NCI-H2029 (cell line): ENCODE measurements around the gene TRMT61A.

Experiments used
- DNase-seq: peaks from one replicate; lab custom pipeline; 2025; lab: John Stamatoyannopoulos, UW

TRMT61A gene

DNA sequence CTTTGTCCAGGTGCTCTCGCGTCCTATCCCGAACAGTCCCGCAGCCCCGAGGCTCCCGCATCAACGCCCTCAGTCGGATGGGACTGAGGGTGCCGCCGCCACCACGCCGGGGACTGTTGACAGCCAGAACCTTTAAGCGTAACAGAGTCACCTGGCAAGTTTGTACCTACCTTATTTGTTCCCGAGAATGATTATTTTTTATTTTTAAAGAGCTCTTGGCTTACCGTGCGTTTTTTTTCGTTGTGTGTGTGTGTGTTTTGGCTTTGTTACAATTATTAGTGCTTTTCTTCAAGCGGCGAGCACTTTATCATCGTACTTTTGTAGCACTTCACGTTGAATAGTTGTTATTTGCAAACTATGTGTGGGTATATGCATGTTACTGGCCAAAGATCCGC lies 34.2 kb downstream of the TRMT61A start:
- no peak for DNase-seq

DNA sequence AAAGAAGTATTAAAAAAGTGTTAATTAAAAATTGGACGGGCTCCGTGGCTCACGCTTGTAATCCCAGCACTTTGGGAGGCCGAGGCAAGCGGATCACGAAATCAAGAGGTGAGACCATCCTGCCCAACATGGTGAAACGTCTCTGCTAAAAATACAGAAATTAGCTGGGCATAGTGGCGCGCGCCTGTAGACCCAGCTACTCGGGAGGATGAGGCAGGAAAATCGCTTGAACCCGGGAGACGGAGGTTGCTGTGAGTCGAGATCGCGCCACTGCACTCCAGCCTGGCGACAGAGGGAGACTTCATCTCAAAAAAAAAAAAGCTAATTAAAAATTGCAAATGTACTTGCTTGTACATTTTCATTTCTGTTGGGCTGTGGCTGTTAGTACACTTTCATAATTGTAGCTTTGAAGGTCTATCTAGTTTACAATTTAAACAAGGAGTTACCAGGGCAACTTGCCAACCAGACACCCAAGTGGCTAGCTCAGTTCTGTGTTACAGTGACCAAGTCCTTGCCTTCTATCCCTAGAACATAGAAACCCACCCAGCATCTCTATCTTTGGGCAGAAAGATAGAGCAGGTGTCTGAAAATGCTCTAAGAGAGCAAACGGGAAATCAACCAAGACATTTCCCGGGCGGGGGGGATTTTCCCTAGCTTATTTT lies 35.0 kb downstream of the TRMT61A start:
- DNase-seq = no peak

DNA sequence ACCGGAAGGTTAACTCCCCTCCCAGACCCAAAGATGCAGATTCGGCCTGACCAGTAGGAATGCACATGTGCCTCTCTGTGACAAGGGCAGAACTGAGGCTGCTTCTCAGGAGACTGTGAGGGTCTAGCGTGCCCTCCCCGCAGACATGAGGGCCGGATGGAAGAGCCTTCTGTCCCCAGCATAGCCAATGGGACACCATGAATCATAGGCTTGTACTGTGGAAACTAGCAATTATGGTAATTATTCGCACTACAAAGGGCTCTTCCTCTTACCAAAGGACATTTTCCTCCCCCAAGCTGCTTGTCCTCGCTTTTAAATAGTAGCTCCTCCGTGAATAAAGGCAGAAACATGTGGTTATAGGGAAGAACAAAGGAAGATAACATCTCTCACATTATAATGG lies 40.0 kb downstream of the TRMT61A start:
- no peak for DNase-seq

DNA sequence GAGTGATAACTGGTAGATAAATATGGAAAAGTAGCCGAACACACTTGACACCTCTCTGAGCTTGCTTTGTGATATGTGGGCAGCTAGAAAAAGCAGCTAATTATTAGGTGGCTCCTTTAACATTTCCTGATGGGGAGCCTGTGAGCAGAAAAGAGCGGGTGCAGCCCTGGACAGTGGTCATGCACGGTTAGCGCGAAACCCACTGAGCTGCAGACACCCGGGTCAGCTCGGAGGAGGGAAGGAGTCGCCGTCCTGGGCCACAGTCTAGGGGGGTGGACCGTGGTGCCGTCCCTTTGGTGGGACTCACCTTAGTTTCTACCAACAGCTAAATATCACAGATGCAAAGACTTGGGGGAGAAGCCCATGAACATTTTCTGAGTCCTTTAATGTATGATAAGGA lies 40.4 kb downstream of the TRMT61A start:
- no peak for DNase-seq

DNA sequence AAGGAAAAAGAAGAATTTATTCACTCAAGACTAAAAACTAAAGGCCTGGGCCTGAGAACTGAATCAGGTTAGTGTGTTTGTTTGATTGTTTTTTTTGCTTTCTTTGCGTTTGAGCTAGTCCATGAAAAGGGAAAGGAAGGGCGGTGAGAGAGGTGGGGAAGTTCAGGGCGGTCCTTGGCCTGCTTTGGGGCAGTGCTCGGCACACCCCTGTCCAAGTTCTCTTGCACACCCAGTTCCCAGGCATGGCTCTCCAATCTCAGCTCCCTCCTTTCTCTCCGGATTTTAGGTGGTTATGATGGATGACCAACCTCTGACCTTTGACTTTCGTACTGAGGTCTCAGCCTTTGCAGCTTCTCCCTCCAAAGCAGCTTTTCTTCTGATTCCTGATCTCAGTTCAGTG lies 45.1 kb downstream of the TRMT61A start:
- DNase-seq = no peak

DNA sequence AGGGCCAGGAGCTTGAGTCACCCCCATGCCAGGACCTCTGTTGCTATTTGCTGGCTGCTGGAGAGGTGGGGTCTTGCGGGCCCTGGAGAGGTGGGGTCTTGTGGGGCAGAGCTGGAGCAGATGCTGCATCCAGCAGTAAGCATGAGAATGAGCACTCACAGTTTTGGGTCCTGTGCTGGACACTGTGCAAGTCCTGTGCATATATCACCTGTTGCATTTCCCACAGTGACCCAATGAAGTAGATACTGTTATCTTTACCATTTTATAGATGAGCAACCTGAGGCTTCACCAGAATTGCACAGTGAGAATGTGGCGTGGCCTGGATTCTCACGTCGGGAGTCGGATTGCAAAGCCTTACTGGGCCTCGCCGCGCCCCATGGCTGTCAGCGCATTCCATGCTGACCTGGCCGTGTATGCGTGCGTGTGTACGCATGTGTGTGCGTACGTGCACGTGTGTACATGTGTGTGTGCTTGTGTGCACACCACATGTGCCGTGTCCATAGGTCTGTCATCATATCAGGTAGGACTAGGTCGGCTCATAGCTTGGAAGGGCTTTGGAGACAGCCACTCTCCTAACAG lies 45.8 kb downstream of the TRMT61A start:
- DNase-seq = no peak

DNA sequence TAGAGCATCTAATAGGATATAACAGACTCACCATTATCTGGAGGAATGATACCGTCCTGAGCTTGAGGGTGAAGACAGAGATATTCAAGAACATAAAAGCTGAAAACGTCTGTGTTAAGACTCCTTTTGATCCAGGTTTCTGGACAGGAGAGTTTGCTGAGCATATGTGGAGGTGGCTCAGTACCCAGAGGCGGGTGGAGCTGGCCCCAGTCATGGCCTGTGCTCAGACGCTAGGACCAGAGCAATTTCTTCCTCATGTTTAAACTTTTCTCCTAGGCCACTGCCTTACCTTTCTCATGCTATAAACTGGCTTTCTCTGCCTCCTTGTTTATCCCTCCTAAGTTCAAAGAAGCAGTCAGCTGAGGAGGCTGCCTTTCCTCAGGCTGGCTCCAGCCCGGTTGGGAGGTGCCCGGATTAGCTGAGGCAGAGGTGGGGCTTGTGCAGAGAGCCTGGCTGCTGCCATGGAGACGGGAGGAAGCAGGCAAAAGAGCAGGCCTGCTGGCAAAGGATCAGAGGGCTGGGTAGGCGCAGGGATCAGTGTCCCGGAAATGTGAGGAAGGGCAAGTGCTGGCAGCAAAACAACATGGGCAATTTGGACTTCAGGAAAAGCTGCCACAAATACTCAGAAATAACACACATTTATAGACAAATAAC lies 47.5 kb downstream of the TRMT61A start:
- peak; percentile 83 for DNase-seq

DNA sequence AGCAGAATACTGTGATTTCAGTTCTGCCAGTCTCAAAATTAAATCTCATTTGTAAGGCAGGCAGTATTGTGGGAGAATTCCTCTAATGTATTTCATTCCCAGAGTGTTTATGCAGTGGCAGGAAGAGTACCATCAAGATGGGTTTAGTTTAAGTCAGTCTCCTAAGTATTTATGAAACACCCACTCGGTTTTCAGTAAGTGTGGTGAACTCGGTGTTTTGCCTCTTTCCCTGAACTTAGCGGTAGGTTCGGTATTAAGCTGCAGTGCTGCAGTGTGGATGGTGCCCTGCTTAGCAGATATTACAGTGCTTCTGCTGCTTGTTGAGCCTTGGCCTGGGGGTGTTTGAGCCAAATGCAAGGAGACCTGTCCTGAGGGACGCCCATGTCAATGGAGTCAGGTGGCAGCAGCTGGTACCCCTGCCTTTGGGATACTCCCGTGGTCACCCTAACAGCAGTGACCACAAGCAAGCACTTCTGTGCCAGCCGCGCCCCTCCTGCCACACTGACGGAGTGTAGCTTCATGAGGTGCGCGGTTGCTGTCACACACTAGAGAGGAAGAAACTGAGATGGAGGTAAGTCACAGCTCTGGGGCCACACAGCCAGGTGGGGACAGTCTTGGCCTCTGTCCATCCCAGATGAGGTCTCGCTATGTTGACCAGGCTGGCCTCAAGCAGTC lies 49.5 kb downstream of the TRMT61A start:
- DNase-seq = no peak

DNA sequence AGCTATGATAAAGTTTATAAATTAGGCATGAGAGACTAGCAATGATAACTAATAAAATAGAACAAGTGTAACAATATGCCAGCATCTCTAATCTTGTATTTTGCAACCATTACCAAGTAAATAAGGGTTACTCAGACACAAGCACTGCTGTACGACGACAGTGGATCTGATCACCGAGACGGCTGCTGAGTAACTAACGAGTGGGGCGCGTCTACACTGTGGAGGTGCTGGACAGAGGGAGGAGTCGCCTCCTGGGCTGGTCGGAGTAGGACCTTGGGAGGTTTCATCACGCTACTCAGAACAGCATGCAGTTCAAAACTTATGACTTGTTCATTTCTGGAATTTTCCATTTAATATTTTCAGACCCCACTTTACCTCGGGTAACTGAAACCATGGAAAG lies 52.2 kb downstream of the TRMT61A start:
- no peak for DNase-seq

DNA sequence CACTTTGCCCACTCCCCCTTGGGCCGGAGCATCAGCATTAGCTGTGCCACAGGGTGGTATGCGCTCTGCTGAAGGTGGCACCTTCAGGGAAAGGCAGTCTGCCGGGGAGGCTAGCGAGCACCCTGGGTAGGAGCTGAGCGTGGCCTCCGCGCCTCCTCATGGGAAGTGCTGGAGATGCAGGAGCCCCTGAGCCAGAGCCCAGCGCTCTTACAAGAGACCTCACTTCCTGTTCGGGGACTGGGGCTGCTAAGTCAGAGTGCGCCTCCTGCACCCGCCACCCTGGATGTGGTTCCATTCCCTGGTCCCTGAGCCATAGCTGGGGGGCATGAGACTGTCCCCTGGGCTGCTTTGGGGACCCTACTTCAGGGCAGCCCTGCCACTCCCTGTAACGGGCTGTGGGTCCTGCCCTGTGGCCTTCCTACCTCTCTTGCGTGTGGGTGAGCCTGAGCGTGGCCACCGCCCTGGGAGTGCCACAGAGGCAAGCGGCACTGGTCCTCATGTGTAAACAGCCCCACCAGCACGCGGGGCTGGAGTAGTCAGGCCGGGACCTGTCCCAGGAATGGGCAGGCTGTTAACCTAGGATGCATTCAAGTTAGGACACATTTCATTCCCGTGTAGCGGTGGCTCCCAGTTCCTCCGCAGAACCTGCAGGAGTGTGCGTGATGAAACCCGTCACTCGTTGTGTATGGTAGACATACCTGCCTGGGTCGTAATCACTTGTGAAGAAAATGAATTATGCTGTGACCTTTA lies 53.1 kb downstream of the TRMT61A start:
- DNase-seq = no peak

DNA sequence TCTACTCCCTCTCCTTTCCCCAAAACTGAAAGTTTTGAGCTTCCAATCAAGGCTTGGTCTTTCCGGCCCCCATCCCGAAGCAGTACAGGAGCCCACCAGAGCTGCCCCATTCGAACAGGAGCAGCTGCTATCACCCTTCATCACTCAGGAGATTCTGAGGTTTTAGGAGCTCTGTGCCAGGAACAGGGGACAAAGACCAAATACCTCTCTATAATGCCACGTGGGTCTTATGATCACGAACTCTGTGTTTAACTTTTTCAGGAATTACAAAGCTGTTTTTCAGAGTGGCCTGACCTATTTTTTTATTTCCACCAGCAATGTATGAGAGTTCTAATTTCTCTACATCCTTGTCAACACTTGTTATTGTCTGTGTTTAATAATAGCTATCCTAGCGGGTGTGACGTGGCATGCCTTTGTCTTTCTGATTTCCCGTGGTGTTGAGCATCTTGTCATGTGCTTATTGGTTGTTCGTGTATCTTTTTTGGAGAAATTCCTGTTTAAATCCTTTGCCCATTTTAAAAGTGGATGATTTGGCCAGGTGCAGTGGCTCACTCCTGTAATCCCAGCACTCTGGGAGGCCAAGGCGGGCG lies 55.4 kb downstream of the TRMT61A start:
- no peak for DNase-seq
